Keratinocyte (primary cell): ENCODE data around the gene ARFRP1. TPM values are rescaled to one million over a fixed set of nuclear protein-coding genes. Genes with fewer than 3 reads are reported as not detected.

Experiments
- DNase-seq: peaks from one replicate; pipeline ENCODE4 v3.0.0-alpha.2; 2011; ENCODE audit warnings: low read depth, missing footprints, low spot score
- FAIRE-seq: peaks from 2 replicates; lab custom pipeline; 2011; peaks lifted over from hg19 to GRCh38; lab: Jason Lieb, UNC
- H2AFZ ChIP-seq: 2 replicates; pipeline ENCODE4 v1.6.0; 2012; ENCODE audit warnings: low read length, control low read depth, inconsistent platforms; ENCODE audit not compliant: control insufficient read depth
- H3K27ac ChIP-seq: 2 replicates; pipeline ENCODE4 v1.5.1; 2011; ENCODE audit warnings: low read length; ENCODE audit not compliant: control insufficient read depth, insufficient read depth
- H3K27me3 ChIP-seq: 3 replicates; pipeline ENCODE4 v1.6.0; 2011; ENCODE audit warnings: low read length; ENCODE audit not compliant: control insufficient read depth, insufficient read depth; ENCODE audit errors: extremely low read depth
- H3K36me3 ChIP-seq, 2 experiments: 2 replicates in 1 of 2; 3 replicates in 1 of 2; pipeline ENCODE4 v1.5.1; 2011; ENCODE audit warnings: low read length in 2 of 2, mild to moderate bottlenecking in 1 of 2; ENCODE audit not compliant: control insufficient read depth in 2 of 2, insufficient read depth in 2 of 2; ENCODE audit errors: extremely low read depth in 1 of 2
- H3K4me1 ChIP-seq: 3 replicates; pipeline ENCODE4 v1.5.1; 2011; ENCODE audit warnings: low read length; ENCODE audit not compliant: control insufficient read depth, insufficient read depth; ENCODE audit errors: extremely low read depth
- H3K4me2 ChIP-seq: 3 replicates; pipeline ENCODE4 v1.6.0; 2011; ENCODE audit warnings: low read depth, low read length; ENCODE audit not compliant: control insufficient read depth, insufficient read depth; ENCODE audit errors: extremely low read depth
- H3K4me3 ChIP-seq, 3 experiments: fragments of 200-600 bp in 1 of 3; sonication (generic) in 1 of 3; 2 replicates in 2 of 3; 3 replicates in 1 of 3; pipeline ENCODE4 v1.5.1; 2011 to 2016; ENCODE audit warnings: low read length in 3 of 3, mild to moderate bottlenecking in 3 of 3, control low read depth in 2 of 3, inconsistent platforms in 1 of 3, low read depth in 1 of 3, mixed read lengths in 1 of 3, mixed run types in 1 of 3, moderate library complexity in 1 of 3; ENCODE audit not compliant: control insufficient read depth in 2 of 3, insufficient read depth in 2 of 3; ENCODE audit errors: extremely low read depth in 1 of 3
- H3K79me2 ChIP-seq: 2 replicates; pipeline ENCODE4 v1.6.0; 2012; ENCODE audit warnings: low read length; ENCODE audit not compliant: control insufficient read depth, insufficient read depth
- H3K9ac ChIP-seq: 3 replicates; pipeline ENCODE4 v1.6.0; 2011; ENCODE audit warnings: low read length; ENCODE audit not compliant: control insufficient read depth, insufficient read depth; ENCODE audit errors: extremely low read depth
- H3K9me1 ChIP-seq: 3 replicates; pipeline ENCODE4 v1.6.0; 2011; ENCODE audit warnings: low read length; ENCODE audit not compliant: control insufficient read depth, insufficient read depth; ENCODE audit errors: extremely low read depth
- H3K9me3 ChIP-seq: 2 replicates; pipeline ENCODE4 v1.5.1; 2012; ENCODE audit warnings: low read depth, low read length; ENCODE audit not compliant: control insufficient read depth
- H4K20me1 ChIP-seq: 3 replicates; pipeline ENCODE4 v1.6.0; 2011; ENCODE audit warnings: low read length; ENCODE audit not compliant: control insufficient read depth, insufficient read depth; ENCODE audit errors: extremely low read depth
- EZH2 ChIP-seq: IDR thresholded peaks from one replicate; pipeline ENCODE4 v1.6.1; 2012; ENCODE audit warnings: inconsistent platforms, mild to moderate bottlenecking, low read length, moderate library complexity
- dilution Hi-C: fragments of 300-500 bp; cut with MboI; formaldehyde crosslinking; loops from one replicate; pipeline ENCODE4 v1.7.0; 2020; ENCODE audit warnings: low sequenced_read_pairs; ENCODE audit not compliant: extremely low pct_ligation_motif_present
- polyA plus RNA-seq, 5 experiments: library from polyadenylated mRNA; depleted of rRNA in 3 of 5; stranded (reverse) in 3 of 5; stranded (forward) in 1 of 5; unstranded in 1 of 5; fragments of >200 nt; gene quantifications; 1 replicate in 1 of 5; 2 replicates in 3 of 5; 3 replicates in 1 of 5; pipeline versions ENCODE4 v1.2.1 to v1.2.3, GENCODE V29; 2011 to 2012; ENCODE audit warnings: missing spikeins in 2 of 5, low read depth in 1 of 5, low replicate concordance in 1 of 5
- TF ChIP-seq, protein P1 (sequence below), 3 experiments: IDR thresholded peaks in 1 of 3; conservative IDR thresholded peaks in 1 of 3; optimal IDR thresholded peaks in 1 of 3; 2 replicates in 2 of 3; 3 replicates in 1 of 3; pipeline versions ENCODE3 to v1.5.1; 2011; ENCODE audit warnings: low read length in 3 of 3, mild to moderate bottlenecking in 3 of 3, moderate library complexity in 2 of 3, control low read depth in 1 of 3, inconsistent platforms in 1 of 3; ENCODE audit not compliant: insufficient read depth in 2 of 3; ENCODE audit errors: extremely low read depth in 1 of 3

Gene ARFRP1
- polyA plus RNA-seq, 1 donor (not counting 4 experiments of a cell fraction or from before 2014, with no cell fraction given), result 30.4 TPM

DNA sequence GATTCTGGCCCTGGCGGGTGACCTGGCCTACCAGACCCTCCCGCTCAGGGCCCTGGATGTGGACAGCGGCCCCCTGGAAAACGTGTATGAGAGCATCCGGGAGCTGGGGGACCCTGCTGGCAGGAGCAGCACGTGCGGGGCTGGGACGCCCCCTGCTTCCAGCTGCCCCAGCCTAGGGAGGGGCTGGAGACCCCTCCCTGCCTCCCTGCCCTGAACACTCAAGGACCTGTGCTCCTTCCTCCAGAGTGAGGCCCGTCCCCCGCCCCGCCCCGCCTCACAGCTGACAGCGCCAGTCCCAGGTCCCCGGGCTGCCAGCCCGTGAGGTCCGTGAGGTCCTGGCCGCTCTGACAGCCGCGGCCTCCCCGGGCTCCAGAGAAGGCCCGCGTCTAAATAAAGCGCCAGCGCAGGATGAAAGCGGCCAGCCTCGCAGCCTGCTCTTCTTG, 30.9 kb upstream of the ARFRP1 start:
- H3K36me3 ChIP-seq, result peaks cover 17 to 22% of the 10 kb centered on the region in 2 experiments
- H3K27ac ChIP-seq, result no peak overlapping the region
- H3K27me3 ChIP-seq, result no peaks in the 10 kb centered on the region
- no peaks in the 10 kb centered on the region for H3K9me3 ChIP-seq
- no peak for TF ChIP-seq EZH2
- TF ChIP-seq, protein P1, sequence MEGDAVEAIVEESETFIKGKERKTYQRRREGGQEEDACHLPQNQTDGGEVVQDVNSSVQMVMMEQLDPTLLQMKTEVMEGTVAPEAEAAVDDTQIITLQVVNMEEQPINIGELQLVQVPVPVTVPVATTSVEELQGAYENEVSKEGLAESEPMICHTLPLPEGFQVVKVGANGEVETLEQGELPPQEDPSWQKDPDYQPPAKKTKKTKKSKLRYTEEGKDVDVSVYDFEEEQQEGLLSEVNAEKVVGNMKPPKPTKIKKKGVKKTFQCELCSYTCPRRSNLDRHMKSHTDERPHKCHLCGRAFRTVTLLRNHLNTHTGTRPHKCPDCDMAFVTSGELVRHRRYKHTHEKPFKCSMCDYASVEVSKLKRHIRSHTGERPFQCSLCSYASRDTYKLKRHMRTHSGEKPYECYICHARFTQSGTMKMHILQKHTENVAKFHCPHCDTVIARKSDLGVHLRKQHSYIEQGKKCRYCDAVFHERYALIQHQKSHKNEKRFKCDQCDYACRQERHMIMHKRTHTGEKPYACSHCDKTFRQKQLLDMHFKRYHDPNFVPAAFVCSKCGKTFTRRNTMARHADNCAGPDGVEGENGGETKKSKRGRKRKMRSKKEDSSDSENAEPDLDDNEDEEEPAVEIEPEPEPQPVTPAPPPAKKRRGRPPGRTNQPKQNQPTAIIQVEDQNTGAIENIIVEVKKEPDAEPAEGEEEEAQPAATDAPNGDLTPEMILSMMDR (optimal IDR thresholded peaks at IDR 0.05 in 1 of 3, IDR thresholded peaks at IDR 0.05 in 1 of 3, conservative IDR thresholded peaks at IDR 0.05 in 1 of 3; ENCODE audit: extremely low read depth in 1 of 3, insufficient read depth in 2 of 3, low read length in 3 of 3), result no peak
- dilution Hi-C loops, result no loop called here
- FAIRE-seq, result no peak
- no peaks in the 10 kb centered on the region for H3K9me1 ChIP-seq
- H2AFZ ChIP-seq, result no peak overlapping the region
- no peak overlapping the region for H3K4me3 ChIP-seq
- peaks cover 30% of the 10 kb centered on the region for H3K4me1 ChIP-seq
- H4K20me1 ChIP-seq, result no peaks in the 10 kb centered on the region
- H3K4me2 ChIP-seq, result no peak overlapping the region
- no peak for DNase-seq
- H3K79me2 ChIP-seq, result no peaks in the 10 kb centered on the region
- H3K9ac ChIP-seq, result no peak overlapping the region

DNA sequence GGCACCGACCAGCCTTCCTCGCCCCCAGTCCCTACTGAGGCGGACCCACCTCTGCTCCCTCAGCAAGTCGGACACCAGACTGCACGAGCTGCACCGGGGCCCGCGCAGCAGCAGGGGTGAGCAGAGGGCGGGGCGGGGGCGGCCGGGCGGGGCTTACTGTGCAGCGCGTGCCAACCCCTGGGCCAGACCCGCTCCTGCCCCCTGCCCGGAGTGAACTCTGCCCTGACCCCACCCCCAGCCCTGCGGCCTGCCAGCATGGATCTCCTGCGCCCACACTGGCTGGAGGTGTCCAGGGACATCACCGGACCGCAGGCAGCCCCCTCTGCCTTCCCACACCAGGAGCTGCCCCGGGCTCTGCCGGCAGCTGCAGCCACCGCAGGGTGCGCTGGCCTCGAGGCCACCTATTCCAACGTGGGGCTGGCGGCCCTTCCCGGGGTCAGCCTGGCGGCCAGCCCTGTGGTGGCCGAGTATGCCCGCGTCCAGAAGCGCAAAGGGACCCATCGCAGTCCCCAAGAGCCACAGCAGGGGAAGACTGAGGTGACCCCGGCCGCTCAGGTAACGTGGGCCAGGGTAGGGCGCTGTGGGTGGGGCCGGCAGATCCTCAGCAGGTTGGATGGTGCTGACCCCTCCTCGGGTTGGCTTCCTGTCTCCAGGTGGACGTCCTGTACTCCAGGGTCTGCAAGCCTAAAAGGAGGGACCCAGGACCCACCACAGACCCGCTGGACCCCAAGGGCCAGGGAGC, 30.3 kb upstream of the ARFRP1 start:
- Histone ChIP-seq H3K9me3 (no peaks in the 10 kb centered on the region), H3K79me2 (no peaks in the 10 kb centered on the region), H3K27me3 (no peaks in the 10 kb centered on the region), H2AFZ (no peak overlapping the region), H3K27ac (no peak overlapping the region), H3K4me2 (peak overlapping the region; percentile 10), H3K9me1 (no peaks in the 10 kb centered on the region), H4K20me1 (no peaks in the 10 kb centered on the region), H3K4me3 (no peak overlapping the region), H3K9ac (no peak overlapping the region), H3K4me1 (peaks cover 30% of the 10 kb centered on the region), H3K36me3 (peaks cover 16 to 28% of the 10 kb centered on the region in 2 experiments)
- dilution Hi-C loops, result no loop called here
- FAIRE-seq (no peak), DNase-seq (no peak)
- TF ChIP-seq EZH2, result no peak
- TF ChIP-seq, protein P1 (optimal IDR thresholded peaks at IDR 0.05 in 1 of 3, IDR thresholded peaks at IDR 0.05 in 1 of 3, conservative IDR thresholded peaks at IDR 0.05 in 1 of 3; ENCODE audit: extremely low read depth in 1 of 3, insufficient read depth in 2 of 3, low read length in 3 of 3), result no peak
